ES-I3 (cell line): ENCODE data around the gene SVBP.

Experiments
- H3K36me3 ChIP-seq: 2 replicates; pipeline ENCODE4 v1.6.1; 2013; ENCODE audit warnings: mild to moderate bottlenecking, low read length, control low read depth, moderate library complexity; ENCODE audit not compliant: insufficient read depth
- H3K4me1 ChIP-seq: 2 replicates; pipeline ENCODE4 v1.6.1; 2013; ENCODE audit warnings: mild to moderate bottlenecking, control low read depth, low read length; ENCODE audit not compliant: insufficient read depth
- H3K9ac ChIP-seq: 2 replicates; pipeline ENCODE4 v1.6.1; 2013; ENCODE audit warnings: low read depth, mild to moderate bottlenecking, low read length, moderate library complexity
- H3K9me3 ChIP-seq: 2 replicates; pipeline ENCODE4 v1.6.1; 2013; ENCODE audit warnings: mild to moderate bottlenecking, low read length, moderate library complexity; ENCODE audit not compliant: control insufficient read depth, insufficient read depth

Gene SVBP

GRCh38 chr1:42847111-42847595 lies 30.0 kb upstream of the SVBP start:
- Histone ChIP-seq H3K36me3 (peaks cover 7% of the 10 kb centered on the region), H3K9me3 (no peaks in the 10 kb centered on the region), H3K9ac (peak overlapping the region; percentile 71), H3K4me1 (peaks cover 14% of the 10 kb centered on the region)

GRCh38 chr1:42846257-42847110 lies 29.3 kb upstream of the SVBP start, which contains the start of gene ZNF691:
Gene ZNF691 (plus strand): TSS chr1:42846613. CDS start chr1:42849659, 3,046 bp downstream.
- peaks cover 14% of the 10 kb centered on the region for H3K4me1 ChIP-seq
- no peaks in the 10 kb centered on the region for H3K9me3 ChIP-seq
- peak within 1 kb of the TSS; percentile 71 for H3K9ac ChIP-seq
- peaks cover 4% of the 10 kb centered on the region for H3K36me3 ChIP-seq

GRCh38 chr1:42845866-42846256 lies 28.7 kb upstream of the SVBP start:
- Histone ChIP-seq H3K9me3 (no peaks in the 10 kb centered on the region), H3K9ac (peak overlapping the region; percentile 71), H3K4me1 (peaks cover 14% of the 10 kb centered on the region), H3K36me3 (peaks cover 3% of the 10 kb centered on the region; the same call in 1 of the 2 replicates)

- Histone ChIP-seq H3K4me1 (peaks cover 14% of the 10 kb centered on the region), H3K36me3 (no peaks in the 10 kb centered on the region; the same call in 1 of the 2 replicates), H3K9me3 (no peaks in the 10 kb centered on the region), H3K9ac (no peak overlapping the region; the same call in 1 of the 2 replicates)
These were observed 28.0 kb upstream of the SVBP start for GRCh38 chr1:42845193-42845592.

- peaks cover 14% of the 10 kb centered on the region for H3K4me1 ChIP-seq
- H3K9ac ChIP-seq, result no peak overlapping the region
- H3K9me3 ChIP-seq, result no peaks in the 10 kb centered on the region
- no peaks in the 10 kb centered on the region; the same call in 1 of the 2 replicates for H3K36me3 ChIP-seq
These were observed 27.5 kb upstream of the SVBP start for GRCh38 chr1:42844592-42845140.

GRCh38 chr1:42841440-42842147 lies 24.4 kb upstream of the SVBP start:
- H3K4me1 ChIP-seq, result peaks cover 3% of the 10 kb centered on the region; the same call in 1 of the 2 replicates
- no peak overlapping the region for H3K9ac ChIP-seq
- H3K9me3 ChIP-seq, result no peaks in the 10 kb centered on the region
- no peaks in the 10 kb centered on the region for H3K36me3 ChIP-seq

- Histone ChIP-seq H3K9me3 (no peaks in the 10 kb centered on the region), H3K9ac (no peak overlapping the region), H3K36me3 (no peaks in the 10 kb centered on the region), H3K4me1 (peaks cover 3% of the 10 kb centered on the region; the same call in 1 of the 2 replicates)
These were observed 23.8 kb upstream of the SVBP start for GRCh38 chr1:42841010-42841409.

GRCh38 chr1:42838482-42839190 lies 21.4 kb upstream of the SVBP start:
- no peaks in the 10 kb centered on the region for H3K36me3 ChIP-seq
- H3K9ac ChIP-seq, result no peak overlapping the region
- no peaks in the 10 kb centered on the region for H3K4me1 ChIP-seq
- no peaks in the 10 kb centered on the region for H3K9me3 ChIP-seq

GRCh38 chr1:42837709-42838108 lies 20.5 kb upstream of the SVBP start:
- Histone ChIP-seq H3K4me1 (no peaks in the 10 kb centered on the region), H3K9me3 (no peaks in the 10 kb centered on the region), H3K9ac (no peak overlapping the region), H3K36me3 (no peaks in the 10 kb centered on the region)

GRCh38 chr1:42835422-42835821 lies 18.2 kb upstream of the SVBP start:
- H3K9ac ChIP-seq, result no peak overlapping the region
- no peaks in the 10 kb centered on the region for H3K36me3 ChIP-seq
- no peaks in the 10 kb centered on the region for H3K4me1 ChIP-seq
- H3K9me3 ChIP-seq, result no peaks in the 10 kb centered on the region

GRCh38 chr1:42834803-42835202 lies 17.6 kb upstream of the SVBP start:
- H3K4me1 ChIP-seq, result no peaks in the 10 kb centered on the region
- H3K9me3 ChIP-seq, result no peaks in the 10 kb centered on the region
- no peak overlapping the region for H3K9ac ChIP-seq
- no peaks in the 10 kb centered on the region for H3K36me3 ChIP-seq

- Histone ChIP-seq H3K4me1 (no peaks in the 10 kb centered on the region), H3K36me3 (no peaks in the 10 kb centered on the region), H3K9me3 (no peaks in the 10 kb centered on the region), H3K9ac (no peak overlapping the region)
These were observed 16.8 kb upstream of the SVBP start for GRCh38 chr1:42833981-42834380.

- H3K4me1 ChIP-seq, result no peaks in the 10 kb centered on the region
- no peak overlapping the region for H3K9ac ChIP-seq
- no peaks in the 10 kb centered on the region for H3K9me3 ChIP-seq
- H3K36me3 ChIP-seq, result no peaks in the 10 kb centered on the region
These were observed 15.5 kb upstream of the SVBP start for GRCh38 chr1:42832641-42833240.

GRCh38 chr1:42831273-42831672 lies 14.1 kb upstream of the SVBP start:
- Histone ChIP-seq H3K4me1 (no peaks in the 10 kb centered on the region), H3K9me3 (no peaks in the 10 kb centered on the region), H3K36me3 (no peaks in the 10 kb centered on the region), H3K9ac (no peak overlapping the region)
